ENCODE measurements around the gene SLC7A8.

DNA sequence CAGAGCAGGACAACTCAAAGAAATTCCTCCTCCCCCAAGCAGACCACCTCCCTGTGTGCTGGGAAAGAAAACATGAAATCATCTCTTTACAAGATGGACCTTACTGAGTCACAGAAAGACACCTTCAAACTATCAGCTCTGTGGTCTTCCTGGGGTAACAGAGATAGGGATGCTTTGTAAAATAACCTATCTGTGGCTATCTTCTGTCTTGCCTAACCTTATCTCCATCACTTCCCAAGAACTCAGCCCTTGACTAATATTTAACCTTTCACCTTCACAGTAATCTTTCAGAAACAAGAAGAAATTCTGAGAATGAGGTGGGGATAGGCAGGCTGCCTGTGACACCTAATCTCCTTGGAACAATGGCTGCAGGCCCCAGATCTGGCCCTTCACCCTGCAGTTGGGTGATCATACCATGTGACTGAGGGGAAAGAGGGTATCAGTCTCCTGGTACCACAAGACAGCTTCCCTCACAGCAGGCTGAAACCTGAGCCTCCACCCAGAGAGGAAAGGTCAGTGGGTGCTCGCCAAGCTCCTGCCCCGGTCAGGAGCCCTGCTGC lies 37.0 kb downstream of the SLC7A8 start:
- TF ChIP-seq, protein P1, sequence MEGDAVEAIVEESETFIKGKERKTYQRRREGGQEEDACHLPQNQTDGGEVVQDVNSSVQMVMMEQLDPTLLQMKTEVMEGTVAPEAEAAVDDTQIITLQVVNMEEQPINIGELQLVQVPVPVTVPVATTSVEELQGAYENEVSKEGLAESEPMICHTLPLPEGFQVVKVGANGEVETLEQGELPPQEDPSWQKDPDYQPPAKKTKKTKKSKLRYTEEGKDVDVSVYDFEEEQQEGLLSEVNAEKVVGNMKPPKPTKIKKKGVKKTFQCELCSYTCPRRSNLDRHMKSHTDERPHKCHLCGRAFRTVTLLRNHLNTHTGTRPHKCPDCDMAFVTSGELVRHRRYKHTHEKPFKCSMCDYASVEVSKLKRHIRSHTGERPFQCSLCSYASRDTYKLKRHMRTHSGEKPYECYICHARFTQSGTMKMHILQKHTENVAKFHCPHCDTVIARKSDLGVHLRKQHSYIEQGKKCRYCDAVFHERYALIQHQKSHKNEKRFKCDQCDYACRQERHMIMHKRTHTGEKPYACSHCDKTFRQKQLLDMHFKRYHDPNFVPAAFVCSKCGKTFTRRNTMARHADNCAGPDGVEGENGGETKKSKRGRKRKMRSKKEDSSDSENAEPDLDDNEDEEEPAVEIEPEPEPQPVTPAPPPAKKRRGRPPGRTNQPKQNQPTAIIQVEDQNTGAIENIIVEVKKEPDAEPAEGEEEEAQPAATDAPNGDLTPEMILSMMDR (IDR thresholded peaks at IDR 0.05): no peak
- no peak for TF ChIP-seq POLR2A (IDR thresholded peaks at IDR 0.05)

Measured in lower leg skin (tissue), 3 donors.